ENCODE measurements around the gene CDK14. TPM values are rescaled to one million over a fixed set of nuclear protein-coding genes. Genes with fewer than 3 reads are reported as not detected.

The CDK14 gene
- total and polyA plus RNA-seq, 10 of the 15 experiments (the other 5 are each of a cell fraction or from before 2014, with no cell fraction given), result 6.5 to 61.3 (median 24.2) TPM

GRCh38 chr7:90599892-90600555 is 3.9 kb downstream of the CDK14 start (continued):
- TF ChIP-seq MAX (IDR thresholded peaks at IDR 0.05; ENCODE audit: low read depth, low read length) (no peak), GABPA (IDR thresholded peaks at IDR 0.05; ENCODE audit: low read depth) (peak; percentile 51; the same call in 1 of the 2 replicates), JUNB (IDR thresholded peaks at IDR 0.05) (0 out of 2 replicates have a peak, but pooled peaks have one; percentile 15), SP1 (IDR thresholded peaks at IDR 0.05; ENCODE audit: low read depth, low read length) (no peak), LARP7 (IDR thresholded peaks at IDR 0.05) (no peak), ETV6 (conservative IDR thresholded peaks at IDR 0.05 in 1 of 2, IDR thresholded peaks at IDR 0.05 in 1 of 2; ENCODE audit: borderline replicate concordance in 1 of 2, low read depth in 1 of 2) (no peak), EGR1 (IDR thresholded peaks at IDR 0.05; ENCODE audit: borderline replicate concordance in 1 of 2, low read depth in 2 of 2, low read length in 2 of 2) (no peak), POLR2A (IDR thresholded peaks at IDR 0.05; ENCODE audit: low read depth, low read length) (no peak), MTA2 (IDR thresholded peaks at IDR 0.05; ENCODE audit: low read depth) (peak; percentile 80), JUND (IDR thresholded peaks at IDR 0.05; ENCODE audit: low read depth, low read length) (no peak), MYC (IDR thresholded peaks at IDR 0.05; ENCODE audit: insufficient read depth, insufficient read length, insufficient replicate concordance, low read length, severe bottlenecking) (no peak), RAD51 (IDR thresholded peaks at IDR 0.05) (no peak), ATF2 (IDR thresholded peaks at IDR 0.05; ENCODE audit: low read length) (0 out of 2 replicates have a peak, but pooled peaks have one; percentile 36)
- TF ChIP-seq, protein P1, sequence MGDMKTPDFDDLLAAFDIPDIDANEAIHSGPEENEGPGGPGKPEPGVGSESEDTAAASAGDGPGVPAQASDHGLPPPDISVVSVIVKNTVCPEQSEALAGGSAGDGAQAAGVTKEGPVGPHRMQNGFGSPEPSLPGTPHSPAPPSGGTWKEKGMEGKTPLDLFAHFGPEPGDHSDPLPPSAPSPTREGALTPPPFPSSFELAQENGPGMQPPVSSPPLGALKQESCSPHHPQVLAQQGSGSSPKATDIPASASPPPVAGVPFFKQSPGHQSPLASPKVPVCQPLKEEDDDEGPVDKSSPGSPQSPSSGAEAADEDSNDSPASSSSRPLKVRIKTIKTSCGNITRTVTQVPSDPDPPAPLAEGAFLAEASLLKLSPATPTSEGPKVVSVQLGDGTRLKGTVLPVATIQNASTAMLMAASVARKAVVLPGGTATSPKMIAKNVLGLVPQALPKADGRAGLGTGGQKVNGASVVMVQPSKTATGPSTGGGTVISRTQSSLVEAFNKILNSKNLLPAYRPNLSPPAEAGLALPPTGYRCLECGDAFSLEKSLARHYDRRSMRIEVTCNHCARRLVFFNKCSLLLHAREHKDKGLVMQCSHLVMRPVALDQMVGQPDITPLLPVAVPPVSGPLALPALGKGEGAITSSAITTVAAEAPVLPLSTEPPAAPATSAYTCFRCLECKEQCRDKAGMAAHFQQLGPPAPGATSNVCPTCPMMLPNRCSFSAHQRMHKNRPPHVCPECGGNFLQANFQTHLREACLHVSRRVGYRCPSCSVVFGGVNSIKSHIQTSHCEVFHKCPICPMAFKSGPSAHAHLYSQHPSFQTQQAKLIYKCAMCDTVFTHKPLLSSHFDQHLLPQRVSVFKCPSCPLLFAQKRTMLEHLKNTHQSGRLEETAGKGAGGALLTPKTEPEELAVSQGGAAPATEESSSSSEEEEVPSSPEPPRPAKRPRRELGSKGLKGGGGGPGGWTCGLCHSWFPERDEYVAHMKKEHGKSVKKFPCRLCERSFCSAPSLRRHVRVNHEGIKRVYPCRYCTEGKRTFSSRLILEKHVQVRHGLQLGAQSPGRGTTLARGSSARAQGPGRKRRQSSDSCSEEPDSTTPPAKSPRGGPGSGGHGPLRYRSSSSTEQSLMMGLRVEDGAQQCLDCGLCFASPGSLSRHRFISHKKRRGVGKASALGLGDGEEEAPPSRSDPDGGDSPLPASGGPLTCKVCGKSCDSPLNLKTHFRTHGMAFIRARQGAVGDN (IDR thresholded peaks at IDR 0.05), result no peak
- TF ChIP-seq, protein P2, sequence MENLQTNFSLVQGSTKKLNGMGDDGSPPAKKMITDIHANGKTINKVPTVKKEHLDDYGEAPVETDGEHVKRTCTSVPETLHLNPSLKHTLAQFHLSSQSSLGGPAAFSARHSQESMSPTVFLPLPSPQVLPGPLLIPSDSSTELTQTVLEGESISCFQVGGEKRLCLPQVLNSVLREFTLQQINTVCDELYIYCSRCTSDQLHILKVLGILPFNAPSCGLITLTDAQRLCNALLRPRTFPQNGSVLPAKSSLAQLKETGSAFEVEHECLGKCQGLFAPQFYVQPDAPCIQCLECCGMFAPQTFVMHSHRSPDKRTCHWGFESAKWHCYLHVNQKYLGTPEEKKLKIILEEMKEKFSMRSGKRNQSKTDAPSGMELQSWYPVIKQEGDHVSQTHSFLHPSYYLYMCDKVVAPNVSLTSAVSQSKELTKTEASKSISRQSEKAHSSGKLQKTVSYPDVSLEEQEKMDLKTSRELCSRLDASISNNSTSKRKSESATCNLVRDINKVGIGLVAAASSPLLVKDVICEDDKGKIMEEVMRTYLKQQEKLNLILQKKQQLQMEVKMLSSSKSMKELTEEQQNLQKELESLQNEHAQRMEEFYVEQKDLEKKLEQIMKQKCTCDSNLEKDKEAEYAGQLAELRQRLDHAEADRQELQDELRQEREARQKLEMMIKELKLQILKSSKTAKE (IDR thresholded peaks at IDR 0.05; ENCODE audit: low read depth, poor library complexity, severe bottlenecking), result peak; percentile 89

Measured in GM12878 (cell line).